Heart right ventricle (tissue), 16 donors: ENCODE results near the gene NFKBIL1. TPM values are rescaled to one million over a fixed set of nuclear protein-coding genes. Genes with fewer than 3 reads are reported as not detected.

ENCODE experiments used
- ATAC-seq, 8 donors: fragments of 200-7000 bp; cut with Tn5 transposase; one replicate each; pipeline ENCODE4 v1.9.1; 2020; ENCODE audit warnings: mild to moderate bottlenecking in 8 of 8, moderate library complexity in 8 of 8, moderate number of reproducible peaks in 1 of 8
- DNase-seq, 2 donors: peaks; one replicate each; pipeline ENCODE4 v3.0.0-alpha.2; 2020
- H3K27ac ChIP-seq, 10 donors: fragments of 200-600 bp; sonication (generic) in 2 of 10; one replicate each; pipeline versions ENCODE4 v1.5.0 to v1.8.0; 2020 to 2022; ENCODE audit warnings: mild to moderate bottlenecking in 3 of 10
- H3K27me3 ChIP-seq, 7 donors: fragments of 200-600 bp; one replicate each; pipeline ENCODE4 v1.8.0; 2021 to 2022; ENCODE audit warnings: mild to moderate bottlenecking in 2 of 7
- H3K36me3 ChIP-seq, 9 donors: fragments of 200-600 bp; sonication (generic) in 1 of 9; one replicate each; pipeline versions ENCODE4 v1.5.0 to v1.8.0; 2020 to 2022; ENCODE audit warnings: mild to moderate bottlenecking in 2 of 9
- H3K4me1 ChIP-seq, 9 donors: fragments of 200-600 bp; sonication (generic) in 1 of 9; one replicate each; pipeline versions ENCODE4 v1.5.0 to v1.8.0; 2020 to 2022; ENCODE audit warnings: mild to moderate bottlenecking in 4 of 9
- H3K4me3 ChIP-seq, 10 donors: fragments of 200-600 bp; sonication (generic) in 2 of 10; one replicate each; pipeline versions ENCODE4 v1.5.0 to v1.8.0; 2020 to 2022; ENCODE audit warnings: mild to moderate bottlenecking in 7 of 10, moderate library complexity in 2 of 10
- H3K9me3 ChIP-seq, 11 donors: fragments of 200-600 bp in 10 of 11; sonication (generic) in 2 of 11; one replicate each; pipeline versions ENCODE4 v1.5.0 to v1.8.0; 2013 to 2022; ENCODE audit warnings: mild to moderate bottlenecking in 2 of 11, control low read depth in 1 of 11, moderate library complexity in 1 of 11
- WGBS, 2 donors: extraction: QIAGEN DNeasy Blood & Tissue Kit; methylation state at CpG; one replicate each; pipeline ENCODE4 v1.1.7; 2013; ENCODE audit warnings: inconsistent platforms in 1 of 2; 5-methylcytosine and 5-hydroxymethylcytosine counted together
- intact Hi-C, 10 donors: fragments of 100-400 bp; cut with DNase I; formaldehyde crosslinking; loops; one replicate each; pipeline versions ENCODE4 v1.11.1 to v1.14.2; 2022
- polyA plus RNA-seq, 2 donors: library from polyadenylated mRNA; stranded (reverse); fragments of 200-250 nt; gene quantifications; one replicate each; pipeline ENCODE4 v1.2.3, GENCODE V29; 2013
- total RNA-seq, 10 donors: library from RNA; stranded (reverse); fragmentation: NEBNext Ultra II Directional in 3 of 10; extraction: Animal tissue kit (Norgen Biotek cat#: 25700) in 3 of 10; gene quantifications; one replicate each; pipeline versions ENCODE4 v1.2.1 to v1.2.4, GENCODE V29; 2021 to 2023
- TF ChIP-seq, protein P1 (sequence below), 9 donors: fragments of 200-600 bp; sonication (generic) in 2 of 9; IDR thresholded peaks; one replicate each; pipeline versions ENCODE4 v1.5.0 to v1.8.0; 2021 to 2022; ENCODE audit warnings: antibody characterized with exemption in 9 of 9, mild to moderate bottlenecking in 5 of 9, moderate library complexity in 1 of 9
- donor health status: Arrhythmogenic right ventricular cardiomyopathy.
- donor health status: ischemic (EF 13 %, LVEDD 7.1; RV severe dilation, severe dysfunction).
- donor health status: healthy with polysubstance abuse.
- donor health status: DM: no; HTN: yes; CAD: no.
- donor health status: DM: no; HTN: no; CAD: no.
- donor health status: ischemic (EF 25% LVEDD 6.9; RV normal size, moderate dysfunction).
- donor health status: ischemic (EF 25% LVEDD 5.7; RV mildly dilated, moderate dysfunction).
- donor health status: healthy.
- donor health status: DM: yes; HTN: yes; CAD: no.
- donor health status: Ischemic cardiomyopathy.
- donor health status: ischemic (EF 35%, LVEDD 5.7; RV mildly dilated, moderate dysfunction).
- donor health status: nonischemic (EF 11% LVEDD 7.7; RV severe dilation, severe dysfunction).
- donor health status: DM: yes; HTN: yes; CAD: no.
- donor health status: PGD.
- donor health status: ischemic (EF 29% LVEDD 5.4; RV normal size, mild dysfunction).
- donor health status: nonischemic (EF 23%, LVEDD 6.1; RV moderate dilation, normal function).

NFKBIL1 gene
- total and polyA plus RNA-seq, 12 donors: 9.7 to 22.2 (median 12.1) TPM

DNA sequence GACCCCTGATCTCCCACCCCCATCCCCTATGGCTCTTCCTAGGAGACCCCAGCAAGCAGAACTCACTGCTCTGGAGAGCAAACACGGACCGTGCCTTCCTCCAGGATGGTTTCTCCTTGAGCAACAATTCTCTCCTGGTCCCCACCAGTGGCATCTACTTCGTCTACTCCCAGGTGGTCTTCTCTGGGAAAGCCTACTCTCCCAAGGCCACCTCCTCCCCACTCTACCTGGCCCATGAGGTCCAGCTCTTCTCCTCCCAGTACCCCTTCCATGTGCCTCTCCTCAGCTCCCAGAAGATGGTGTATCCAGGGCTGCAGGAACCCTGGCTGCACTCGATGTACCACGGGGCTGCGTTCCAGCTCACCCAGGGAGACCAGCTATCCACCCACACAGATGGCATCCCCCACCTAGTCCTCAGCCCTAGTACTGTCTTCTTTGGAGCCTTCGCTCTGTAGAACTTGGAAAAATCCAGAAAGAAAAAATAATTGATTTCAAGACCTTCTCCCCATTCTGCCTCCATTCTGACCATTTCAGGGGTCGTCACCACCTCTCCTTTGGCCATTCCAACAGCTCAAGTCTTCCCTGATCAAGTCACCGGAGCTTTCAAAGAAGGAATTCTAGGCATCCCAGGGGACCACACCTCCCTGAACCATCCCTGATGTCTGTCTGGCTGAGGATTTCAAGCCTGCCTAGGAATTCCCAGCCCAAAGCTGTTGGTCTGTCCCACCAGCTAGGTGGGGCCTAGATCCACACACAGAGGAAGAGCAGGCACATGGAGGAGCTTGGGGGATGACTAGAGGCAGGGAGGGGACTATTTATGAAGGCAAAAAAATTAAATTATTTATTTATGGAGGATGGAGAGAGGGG lies 26.1 kb downstream of the NFKBIL1 start:
- Histone ChIP-seq H3K4me3 (no peak overlapping the region), H3K27me3 (peaks cover 0 to 11% (median 0%) of the 10 kb centered on the region in 7 donors), H3K36me3 (peaks cover 0 to 15% (median 0%) of the 10 kb centered on the region in 9 donors), H3K27ac (peak overlapping the region in 1 of 10 donors; percentile 79), H3K9me3 (no peaks in the 10 kb centered on the region), H3K4me1 (peaks cover 0 to 47% (median 5%) of the 10 kb centered on the region in 9 donors)
- TF ChIP-seq, protein P1, sequence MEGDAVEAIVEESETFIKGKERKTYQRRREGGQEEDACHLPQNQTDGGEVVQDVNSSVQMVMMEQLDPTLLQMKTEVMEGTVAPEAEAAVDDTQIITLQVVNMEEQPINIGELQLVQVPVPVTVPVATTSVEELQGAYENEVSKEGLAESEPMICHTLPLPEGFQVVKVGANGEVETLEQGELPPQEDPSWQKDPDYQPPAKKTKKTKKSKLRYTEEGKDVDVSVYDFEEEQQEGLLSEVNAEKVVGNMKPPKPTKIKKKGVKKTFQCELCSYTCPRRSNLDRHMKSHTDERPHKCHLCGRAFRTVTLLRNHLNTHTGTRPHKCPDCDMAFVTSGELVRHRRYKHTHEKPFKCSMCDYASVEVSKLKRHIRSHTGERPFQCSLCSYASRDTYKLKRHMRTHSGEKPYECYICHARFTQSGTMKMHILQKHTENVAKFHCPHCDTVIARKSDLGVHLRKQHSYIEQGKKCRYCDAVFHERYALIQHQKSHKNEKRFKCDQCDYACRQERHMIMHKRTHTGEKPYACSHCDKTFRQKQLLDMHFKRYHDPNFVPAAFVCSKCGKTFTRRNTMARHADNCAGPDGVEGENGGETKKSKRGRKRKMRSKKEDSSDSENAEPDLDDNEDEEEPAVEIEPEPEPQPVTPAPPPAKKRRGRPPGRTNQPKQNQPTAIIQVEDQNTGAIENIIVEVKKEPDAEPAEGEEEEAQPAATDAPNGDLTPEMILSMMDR (IDR thresholded peaks at IDR 0.05): no peak
- intact Hi-C loops: loop anchor here in 1 of 10 donors (1.0 kb wide), 1 partner anchor 11 kb away; no protein-coding TSS in a partner anchor
- WGBS, 2 donors: 88% methylated on average over 9 of the region's 9 CpGs
- DNase-seq (no peak), ATAC-seq (no peak)

DNA sequence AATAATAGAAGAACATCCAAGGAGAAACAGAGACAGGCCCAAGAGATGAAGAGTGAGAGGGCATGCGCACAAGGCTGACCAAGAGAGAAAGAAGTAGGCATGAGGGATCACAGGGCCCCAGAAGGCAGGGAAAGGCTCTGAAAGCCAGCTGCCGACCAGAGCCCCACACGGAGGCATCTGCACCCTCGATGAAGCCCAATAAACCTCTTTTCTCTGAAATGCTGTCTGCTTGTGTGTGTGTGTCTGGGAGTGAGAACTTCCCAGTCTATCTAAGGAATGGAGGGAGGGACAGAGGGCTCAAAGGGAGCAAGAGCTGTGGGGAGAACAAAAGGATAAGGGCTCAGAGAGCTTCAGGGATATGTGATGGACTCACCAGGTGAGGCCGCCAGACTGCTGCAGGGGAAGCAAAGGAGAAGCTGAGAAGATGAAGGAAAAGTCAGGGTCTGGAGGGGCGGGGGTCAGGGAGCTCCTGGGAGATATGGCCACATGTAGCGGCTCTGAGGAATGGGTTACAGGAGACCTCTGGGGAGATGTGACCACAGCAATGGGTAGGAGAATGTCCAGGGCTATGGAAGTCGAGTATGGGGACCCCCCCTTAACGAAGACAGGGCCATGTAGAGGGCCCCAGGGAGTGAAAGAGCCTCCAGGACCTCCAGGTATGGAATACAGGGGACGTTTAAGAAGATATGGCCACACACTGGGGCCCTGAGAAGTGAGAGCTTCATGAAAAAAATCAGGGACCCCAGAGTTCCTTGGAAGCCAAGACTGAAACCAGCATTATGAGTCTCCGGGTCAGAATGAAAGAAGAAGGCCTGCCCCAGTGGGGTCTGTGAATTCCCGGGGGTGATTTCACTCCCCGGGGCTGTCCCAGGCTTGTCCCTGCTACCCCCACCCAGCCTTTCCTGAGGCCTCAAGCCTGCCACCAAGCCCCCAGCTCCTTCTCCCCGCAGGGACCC lies 27.0 kb downstream of the NFKBIL1 start:
- peaks cover 0 to 11% (median 0%) of the 10 kb centered on the region in 7 donors for H3K27me3 ChIP-seq
- 82 to 84% methylated on average over 14 of the region's 14 CpGs for WGBS, 2 donors
- ATAC-seq: no peak
- DNase-seq: no peak
- H3K4me3 ChIP-seq: peak overlapping the region in 3 of 10 donors; percentile 56 to 65 (median 56)
- intact Hi-C loops: loop anchor here in 1 of 10 donors (1.0 kb wide), 1 partner anchor 12 kb away; no protein-coding TSS in a partner anchor
- H3K4me1 ChIP-seq: peaks cover 0 to 41% (median 5%) of the 10 kb centered on the region in 9 donors
- H3K27ac ChIP-seq: peak overlapping the region in 6 of 10 donors; percentile 74 to 90 (median 82)
- TF ChIP-seq, protein P1 (IDR thresholded peaks at IDR 0.05): no peak
- H3K36me3 ChIP-seq: peaks cover 0 to 19% (median 0%) of the 10 kb centered on the region in 9 donors
- H3K9me3 ChIP-seq: no peaks in the 10 kb centered on the region

DNA sequence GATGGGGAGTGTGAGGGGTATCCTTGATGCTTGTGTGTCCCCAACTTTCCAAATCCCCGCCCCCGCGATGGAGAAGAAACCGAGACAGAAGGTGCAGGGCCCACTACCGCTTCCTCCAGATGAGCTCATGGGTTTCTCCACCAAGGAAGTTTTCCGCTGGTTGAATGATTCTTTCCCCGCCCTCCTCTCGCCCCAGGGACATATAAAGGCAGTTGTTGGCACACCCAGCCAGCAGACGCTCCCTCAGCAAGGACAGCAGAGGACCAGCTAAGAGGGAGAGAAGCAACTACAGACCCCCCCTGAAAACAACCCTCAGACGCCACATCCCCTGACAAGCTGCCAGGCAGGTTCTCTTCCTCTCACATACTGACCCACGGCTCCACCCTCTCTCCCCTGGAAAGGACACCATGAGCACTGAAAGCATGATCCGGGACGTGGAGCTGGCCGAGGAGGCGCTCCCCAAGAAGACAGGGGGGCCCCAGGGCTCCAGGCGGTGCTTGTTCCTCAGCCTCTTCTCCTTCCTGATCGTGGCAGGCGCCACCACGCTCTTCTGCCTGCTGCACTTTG lies 28.0 kb downstream of the NFKBIL1 start, which contains the start of gene TNF:
Gene TNF, plus strand, starts transcription at position 231 of the 567 bp plus-strand sequence. Its CDS starts 177 bp downstream, at position 408.
- Histone ChIP-seq H3K4me1 (peaks cover 0 to 50% (median 5%) of the 10 kb centered on the region in 9 donors), H3K4me3 (peak within 1 kb of the TSS in 9 of 10 donors; percentile 29 to 65 (median 56)), H3K27me3 (peaks cover 0 to 11% (median 0%) of the 10 kb centered on the region in 7 donors), H3K36me3 (peaks cover 0 to 19% (median 0%) of the 10 kb centered on the region in 9 donors), H3K27ac (peak within 1 kb of the TSS; percentile 45 to 90 (median 74)), H3K9me3 (no peaks in the 10 kb centered on the region)
- peak in 7 of 8 donors; percentile 30 to 88 (median 69) for ATAC-seq
- peak in 1 of 2 donors; percentile 66 for DNase-seq
- intact Hi-C loops: no loop called here
- 52 to 64% methylated on average over 19 of the region's 19 CpGs for WGBS, 2 donors
- TF ChIP-seq, protein P1 (IDR thresholded peaks at IDR 0.05): no peak
